Endothelial cell of umbilical vein (primary cell): ENCODE measurements around the gene PCYOX1L. TPM values are rescaled to one million over a fixed set of nuclear protein-coding genes. Genes with fewer than 3 reads are reported as not detected.

Experiments
- BruUV-seq: library from RNA; stranded (reverse); fragments of 400-500 nt; replicated peaks from 2 replicates; lab custom pipeline; 2021; lab: Mats Ljungman, UMichigan
- CTCF ChIA-PET: fragments of 300-600, 350-600 bp; sonication (Branson Sonifier 250); formaldehyde crosslinking; loops from one replicate; lab custom pipeline; 2021; ENCODE audit warnings: antibody characterized with exemption, inconsistent platforms; lab: Charles Lee
- POLR2A ChIA-PET: fragments of 300-600, 350-600 bp; sonication (Branson Sonifier 250); formaldehyde crosslinking; loops from one replicate; lab custom pipeline; 2021; ENCODE audit warnings: antibody characterized with exemption, inconsistent platforms; lab: Charles Lee
- DNase-seq: peaks from one replicate; pipeline ENCODE4 v3.0.0-alpha.2; 2011; ENCODE audit warnings: low read depth, low spot score
- FAIRE-seq: peaks from 2 replicates; lab custom pipeline; 2011; peaks lifted over from hg19 to GRCh38; lab: Jason Lieb, UNC
- H2AFZ ChIP-seq: 2 replicates; pipeline ENCODE4 v1.6.0; 2012; ENCODE audit warnings: low read depth, low read length, control low read depth, inconsistent platforms
- H3K27ac ChIP-seq: 2 replicates; pipeline ENCODE4 v1.5.1; 2011; ENCODE audit warnings: low read depth, mild to moderate bottlenecking, control low read depth, low read length, moderate library complexity; ENCODE audit not compliant: insufficient read depth
- H3K27me3 ChIP-seq, 2 experiments: 2 replicates each; pipeline versions ENCODE4 v1.6.0 to v1.6.1; 2011; ENCODE audit warnings: low read length in 2 of 2, mixed read lengths in 1 of 2; ENCODE audit not compliant: control insufficient read depth in 2 of 2, insufficient read depth in 2 of 2
- H3K36me3 ChIP-seq, 2 experiments: 2 replicates in 1 of 2; 3 replicates in 1 of 2; pipeline ENCODE4 v1.5.1; 2011; ENCODE audit warnings: low read length in 2 of 2, mild to moderate bottlenecking in 1 of 2, moderate library complexity in 1 of 2; ENCODE audit not compliant: control insufficient read depth in 2 of 2, insufficient read depth in 2 of 2; ENCODE audit errors: extremely low read depth in 1 of 2
- H3K4me1 ChIP-seq: 3 replicates; pipeline ENCODE4 v1.5.1; 2011; ENCODE audit warnings: mild to moderate bottlenecking, low read length; ENCODE audit not compliant: control insufficient read depth, insufficient read depth; ENCODE audit errors: extremely low read depth
- H3K4me2 ChIP-seq: 2 replicates; pipeline ENCODE4 v1.6.1; 2011; ENCODE audit warnings: low read length, control low read depth, mixed read lengths; ENCODE audit not compliant: insufficient read depth
- H3K4me3 ChIP-seq, 3 experiments: fragments of 200-600 bp in 1 of 3; sonication (generic), shearing (Covaris generic) in 1 of 3; replicated peaks in 1 of 3; 2 replicates each; pipeline ENCODE4 v1.5.1; 2011 to 2016; ENCODE audit warnings: control low read depth in 3 of 3, low read length in 3 of 3, mild to moderate bottlenecking in 2 of 3, inconsistent platforms in 1 of 3, low read depth in 1 of 3, moderate library complexity in 1 of 3; ENCODE audit not compliant: insufficient read depth in 1 of 3
- H3K79me2 ChIP-seq: 2 replicates; pipeline ENCODE4 v1.6.0; 2012; ENCODE audit warnings: low read length, inconsistent platforms; ENCODE audit not compliant: control insufficient read depth, insufficient read depth
- H3K9ac ChIP-seq: replicated peaks from 2 replicates; pipeline ENCODE3; 2011; ENCODE audit warnings: low read length, control low read depth; ENCODE audit not compliant: insufficient read depth; ENCODE audit errors: extremely low read depth
- H3K9me1 ChIP-seq: replicated peaks from 3 replicates; pipeline ENCODE4 v1.6.0; 2011; ENCODE audit warnings: mild to moderate bottlenecking, low read length; ENCODE audit not compliant: control insufficient read depth, insufficient read depth; ENCODE audit errors: extremely low read depth
- H3K9me3 ChIP-seq: replicated peaks from 2 replicates; pipeline ENCODE4 v1.5.1; 2012; ENCODE audit warnings: low read length, inconsistent platforms; ENCODE audit not compliant: control insufficient read depth, insufficient read depth
- H4K20me1 ChIP-seq: replicated peaks from 2 replicates; pipeline ENCODE3; 2011; ENCODE audit warnings: mild to moderate bottlenecking, low read length; ENCODE audit not compliant: control insufficient read depth, insufficient read depth; ENCODE audit errors: extremely low read depth
- EZH2 ChIP-seq: IDR thresholded peaks from 2 replicates; pipeline ENCODE4 v1.6.1; 2012; ENCODE audit warnings: borderline replicate concordance, low read depth, mild to moderate bottlenecking, moderate library complexity, low read length, inconsistent platforms; ENCODE audit not compliant: severe bottlenecking
- FOS ChIP-seq: IDR thresholded peaks from 2 replicates; pipeline ENCODE4 v1.6.1; 2011; ENCODE audit warnings: mild to moderate bottlenecking, low read length, moderate library complexity, borderline replicate concordance; ENCODE audit not compliant: insufficient read depth
- GATA2 ChIP-seq: IDR thresholded peaks from 2 replicates; pipeline ENCODE4 v1.7.0; 2011; ENCODE audit warnings: low read depth, mild to moderate bottlenecking, moderate library complexity, mixed read lengths, low read length; ENCODE audit not compliant: insufficient read length, insufficient read depth
- JUN ChIP-seq: IDR thresholded peaks from 2 replicates; pipeline ENCODE4 v1.6.1; 2011; ENCODE audit warnings: borderline replicate concordance, low read depth; ENCODE audit not compliant: insufficient read length, insufficient read depth
- MYC ChIP-seq: IDR thresholded peaks from one replicate; pipeline ENCODE4 v1.6.1; 2011; ENCODE audit warnings: mild to moderate bottlenecking, low read depth, low read length
- POLR2A ChIP-seq: IDR thresholded peaks from 2 replicates; pipeline ENCODE4 v1.6.1; 2012; ENCODE audit warnings: low read depth, mild to moderate bottlenecking, control low read depth, low read length
- POLR2AphosphoS5 ChIP-seq: IDR thresholded peaks from 2 replicates; pipeline ENCODE4 v1.6.1; 2012; ENCODE audit warnings: low read depth, mild to moderate bottlenecking, control low read depth, low read length, moderate library complexity; ENCODE audit not compliant: insufficient read depth
- dilution Hi-C: fragments of 300-500 bp; cut with MboI; formaldehyde crosslinking; loops from one replicate; pipeline ENCODE4 v1.15.0; 2019; ENCODE audit warnings: low sequenced_read_pairs; ENCODE audit not compliant: extremely low pct_ligation_motif_present
- intact Hi-C: fragments of 100-400 bp; cut with micrococcal nuclease; formaldehyde crosslinking; loops from one replicate; pipeline ENCODE4 v1.10.0; 2022
- polyA plus RNA-seq, 4 experiments: library from polyadenylated mRNA; depleted of rRNA in 3 of 4; stranded (reverse) in 3 of 4; unstranded in 1 of 4; fragments of >200 nt; gene quantifications; 2 replicates each; pipeline versions ENCODE4 v1.2.1 to v1.2.3, GENCODE V29; 2011 to 2012; ENCODE audit warnings: missing spikeins in 1 of 4
- total RNA-seq: library from RNA; stranded (reverse); gene quantifications from 2 replicates; pipeline ENCODE4 v1.2.3, GENCODE V29; 2021
- TF ChIP-seq, protein P1 (sequence below): IDR thresholded peaks from 2 replicates; pipeline ENCODE4 v1.6.1; 2011; ENCODE audit not compliant: insufficient read depth, insufficient read length
- TF ChIP-seq, protein P2 (sequence below), 2 donors: IDR thresholded peaks; 1 replicate in 1 of 2; 2 replicates in 1 of 2; pipeline ENCODE4 v1.5.1; 2011; ENCODE audit warnings: low read length in 2 of 2, mild to moderate bottlenecking in 2 of 2, moderate library complexity in 2 of 2, control low read depth in 1 of 2, inconsistent platforms in 1 of 2, low read depth in 1 of 2; ENCODE audit not compliant: insufficient read depth in 1 of 2; ENCODE audit errors: extremely low read depth in 1 of 2

PCYOX1L gene
- total and polyA plus RNA-seq, 2 donors (not counting 3 experiments of a cell fraction or from before 2014, with no cell fraction given): 23.3 to 28.1 TPM

DNA sequence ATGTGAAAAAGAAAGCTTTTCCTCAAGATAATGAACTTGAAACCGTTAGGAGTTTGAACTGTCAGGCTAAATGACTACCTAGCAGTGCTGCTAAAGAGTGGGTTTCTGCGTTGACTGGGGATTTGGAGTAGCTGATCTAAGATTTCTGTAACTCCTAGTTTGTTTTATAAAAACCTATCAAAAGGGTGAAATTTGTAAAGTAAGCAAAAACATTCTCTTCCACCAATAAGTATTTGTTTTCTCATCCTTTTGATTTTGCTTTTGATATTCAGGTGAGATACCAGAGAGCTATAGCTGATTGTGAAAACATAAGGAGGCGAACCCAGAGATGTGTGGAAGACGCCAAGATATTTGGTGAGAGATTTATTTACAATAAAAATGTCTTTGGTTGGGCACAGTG is 8.5 kb upstream of the PCYOX1L start:
- peaks cover 39% of the 10 kb centered on the region for H3K4me1 ChIP-seq
- POLR2A ChIA-PET: no interaction called here
- H3K4me3 ChIP-seq: no peak overlapping the region
- H3K27me3 ChIP-seq: no peaks in the 10 kb centered on the region
- H3K9me1 ChIP-seq: no peaks in the 10 kb centered on the region
- intact Hi-C loops: loop anchor here (5.0 to 10.0 kb wide), 2 partner anchors 37 to 215 kb away; no protein-coding TSS in a partner anchor
- peak overlapping the region; percentile 26 for H3K9ac ChIP-seq
- H4K20me1 ChIP-seq: no peaks in the 10 kb centered on the region
- no peaks in the 10 kb centered on the region for H3K9me3 ChIP-seq
- peak overlapping the region; percentile 88 for H3K27ac ChIP-seq
- DNase-seq (no peak), FAIRE-seq (no peak)
- no peak overlapping the region for H3K4me2 ChIP-seq
- CTCF ChIA-PET: interaction anchor here (1.0 to 1.5 kb wide), 2 partner anchors 18 to 32 kb away, joined by 4 to 9 read pairs; no protein-coding TSS in a partner anchor
- dilution Hi-C loops: no loop called here
- no peak overlapping the region for H2AFZ ChIP-seq
- TF ChIP-seq POLR2AphosphoS5 (no peak), EZH2 (no peak), GATA2 (no peak), MYC (no peak), POLR2A (no peak), JUN (no peak), FOS (no peak)
- TF ChIP-seq, protein P1, sequence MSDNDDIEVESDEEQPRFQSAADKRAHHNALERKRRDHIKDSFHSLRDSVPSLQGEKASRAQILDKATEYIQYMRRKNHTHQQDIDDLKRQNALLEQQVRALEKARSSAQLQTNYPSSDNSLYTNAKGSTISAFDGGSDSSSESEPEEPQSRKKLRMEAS: no peak
- TF ChIP-seq, protein P2, sequence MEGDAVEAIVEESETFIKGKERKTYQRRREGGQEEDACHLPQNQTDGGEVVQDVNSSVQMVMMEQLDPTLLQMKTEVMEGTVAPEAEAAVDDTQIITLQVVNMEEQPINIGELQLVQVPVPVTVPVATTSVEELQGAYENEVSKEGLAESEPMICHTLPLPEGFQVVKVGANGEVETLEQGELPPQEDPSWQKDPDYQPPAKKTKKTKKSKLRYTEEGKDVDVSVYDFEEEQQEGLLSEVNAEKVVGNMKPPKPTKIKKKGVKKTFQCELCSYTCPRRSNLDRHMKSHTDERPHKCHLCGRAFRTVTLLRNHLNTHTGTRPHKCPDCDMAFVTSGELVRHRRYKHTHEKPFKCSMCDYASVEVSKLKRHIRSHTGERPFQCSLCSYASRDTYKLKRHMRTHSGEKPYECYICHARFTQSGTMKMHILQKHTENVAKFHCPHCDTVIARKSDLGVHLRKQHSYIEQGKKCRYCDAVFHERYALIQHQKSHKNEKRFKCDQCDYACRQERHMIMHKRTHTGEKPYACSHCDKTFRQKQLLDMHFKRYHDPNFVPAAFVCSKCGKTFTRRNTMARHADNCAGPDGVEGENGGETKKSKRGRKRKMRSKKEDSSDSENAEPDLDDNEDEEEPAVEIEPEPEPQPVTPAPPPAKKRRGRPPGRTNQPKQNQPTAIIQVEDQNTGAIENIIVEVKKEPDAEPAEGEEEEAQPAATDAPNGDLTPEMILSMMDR (IDR thresholded peaks at IDR 0.05; ENCODE audit: extremely low read depth in 1 of 2, insufficient read depth in 1 of 2, low read depth in 1 of 2, low read length in 2 of 2): no peak
- no TSS peak for BruUV-seq
- H3K36me3 ChIP-seq: peaks cover 14 to 38% of the 10 kb centered on the region in 2 experiments
- H3K79me2 ChIP-seq: peaks cover 62% of the 10 kb centered on the region
